Keratinocyte (primary cell): ENCODE data around the gene GMFB. TPM values are rescaled to one million over a fixed set of nuclear protein-coding genes. Genes with fewer than 3 reads are reported as not detected.
"Not testable (repeated sequence)": the region's sequence is repeated elsewhere in the genome, so short reads cannot be mapped to it uniquely, and the experiment has no call there.

ENCODE experiments used
- DNase-seq: peaks from one replicate; pipeline ENCODE4 v3.0.0-alpha.2; 2011; ENCODE audit warnings: low read depth, missing footprints, low spot score
- FAIRE-seq: peaks from 2 replicates; lab custom pipeline; 2011; peaks lifted over from hg19 to GRCh38; lab: Jason Lieb, UNC
- H2AFZ ChIP-seq: 2 replicates; pipeline ENCODE4 v1.6.0; 2012; ENCODE audit warnings: low read length, control low read depth, inconsistent platforms; ENCODE audit not compliant: control insufficient read depth
- H3K27ac ChIP-seq: 2 replicates; pipeline ENCODE4 v1.5.1; 2011; ENCODE audit warnings: low read length; ENCODE audit not compliant: control insufficient read depth, insufficient read depth
- H3K27me3 ChIP-seq: 3 replicates; pipeline ENCODE4 v1.6.0; 2011; ENCODE audit warnings: low read length; ENCODE audit not compliant: control insufficient read depth, insufficient read depth; ENCODE audit errors: extremely low read depth
- H3K36me3 ChIP-seq, 2 experiments: 2 replicates in 1 of 2; 3 replicates in 1 of 2; pipeline ENCODE4 v1.5.1; 2011; ENCODE audit warnings: low read length in 2 of 2, mild to moderate bottlenecking in 1 of 2; ENCODE audit not compliant: control insufficient read depth in 2 of 2, insufficient read depth in 2 of 2; ENCODE audit errors: extremely low read depth in 1 of 2
- H3K4me1 ChIP-seq: 3 replicates; pipeline ENCODE4 v1.5.1; 2011; ENCODE audit warnings: low read length; ENCODE audit not compliant: control insufficient read depth, insufficient read depth; ENCODE audit errors: extremely low read depth
- H3K4me2 ChIP-seq: 3 replicates; pipeline ENCODE4 v1.6.0; 2011; ENCODE audit warnings: low read depth, low read length; ENCODE audit not compliant: control insufficient read depth, insufficient read depth; ENCODE audit errors: extremely low read depth
- H3K4me3 ChIP-seq, 3 experiments: fragments of 200-600 bp in 1 of 3; sonication (generic) in 1 of 3; 2 replicates in 2 of 3; 3 replicates in 1 of 3; pipeline ENCODE4 v1.5.1; 2011 to 2016; ENCODE audit warnings: low read length in 3 of 3, mild to moderate bottlenecking in 3 of 3, control low read depth in 2 of 3, inconsistent platforms in 1 of 3, low read depth in 1 of 3, mixed read lengths in 1 of 3, mixed run types in 1 of 3, moderate library complexity in 1 of 3; ENCODE audit not compliant: control insufficient read depth in 2 of 3, insufficient read depth in 2 of 3; ENCODE audit errors: extremely low read depth in 1 of 3
- H3K79me2 ChIP-seq: 2 replicates; pipeline ENCODE4 v1.6.0; 2012; ENCODE audit warnings: low read length; ENCODE audit not compliant: control insufficient read depth, insufficient read depth
- H3K9ac ChIP-seq: 3 replicates; pipeline ENCODE4 v1.6.0; 2011; ENCODE audit warnings: low read length; ENCODE audit not compliant: control insufficient read depth, insufficient read depth; ENCODE audit errors: extremely low read depth
- H3K9me1 ChIP-seq: 3 replicates; pipeline ENCODE4 v1.6.0; 2011; ENCODE audit warnings: low read length; ENCODE audit not compliant: control insufficient read depth, insufficient read depth; ENCODE audit errors: extremely low read depth
- H3K9me3 ChIP-seq: 2 replicates; pipeline ENCODE4 v1.5.1; 2012; ENCODE audit warnings: low read depth, low read length; ENCODE audit not compliant: control insufficient read depth
- H4K20me1 ChIP-seq: 3 replicates; pipeline ENCODE4 v1.6.0; 2011; ENCODE audit warnings: low read length; ENCODE audit not compliant: control insufficient read depth, insufficient read depth; ENCODE audit errors: extremely low read depth
- EZH2 ChIP-seq: IDR thresholded peaks from one replicate; pipeline ENCODE4 v1.6.1; 2012; ENCODE audit warnings: inconsistent platforms, mild to moderate bottlenecking, low read length, moderate library complexity
- dilution Hi-C: fragments of 300-500 bp; cut with MboI; formaldehyde crosslinking; loops from one replicate; pipeline ENCODE4 v1.7.0; 2020; ENCODE audit warnings: low sequenced_read_pairs; ENCODE audit not compliant: extremely low pct_ligation_motif_present
- polyA plus RNA-seq, 5 experiments: library from polyadenylated mRNA; depleted of rRNA in 3 of 5; stranded (reverse) in 3 of 5; stranded (forward) in 1 of 5; unstranded in 1 of 5; fragments of >200 nt; gene quantifications; 1 replicate in 1 of 5; 2 replicates in 3 of 5; 3 replicates in 1 of 5; pipeline versions ENCODE4 v1.2.1 to v1.2.3, GENCODE V29; 2011 to 2012; ENCODE audit warnings: missing spikeins in 2 of 5, low read depth in 1 of 5, low replicate concordance in 1 of 5
- TF ChIP-seq, protein P1 (sequence below), 3 experiments: IDR thresholded peaks in 1 of 3; conservative IDR thresholded peaks in 1 of 3; optimal IDR thresholded peaks in 1 of 3; 2 replicates in 2 of 3; 3 replicates in 1 of 3; pipeline versions ENCODE3 to v1.5.1; 2011; ENCODE audit warnings: low read length in 3 of 3, mild to moderate bottlenecking in 3 of 3, moderate library complexity in 2 of 3, control low read depth in 1 of 3, inconsistent platforms in 1 of 3; ENCODE audit not compliant: insufficient read depth in 2 of 3; ENCODE audit errors: extremely low read depth in 1 of 3

The GMFB gene
- polyA plus RNA-seq, 1 donor (not counting 4 experiments of a cell fraction or from before 2014, with no cell fraction given): 50.5 TPM

- no peaks in the 10 kb centered on the region for H3K79me2 ChIP-seq
- dilution Hi-C loops: no loop called here
- H4K20me1 ChIP-seq: no peaks in the 10 kb centered on the region
- H3K4me2 ChIP-seq: no peak overlapping the region
- H3K9me1 ChIP-seq: no peaks in the 10 kb centered on the region
- no peaks in the 10 kb centered on the region for H3K9me3 ChIP-seq
- H3K36me3 ChIP-seq: no peaks in the 10 kb centered on the region
- FAIRE-seq (no peak), DNase-seq (no peak)
- no peak for TF ChIP-seq EZH2
- TF ChIP-seq, protein P1, sequence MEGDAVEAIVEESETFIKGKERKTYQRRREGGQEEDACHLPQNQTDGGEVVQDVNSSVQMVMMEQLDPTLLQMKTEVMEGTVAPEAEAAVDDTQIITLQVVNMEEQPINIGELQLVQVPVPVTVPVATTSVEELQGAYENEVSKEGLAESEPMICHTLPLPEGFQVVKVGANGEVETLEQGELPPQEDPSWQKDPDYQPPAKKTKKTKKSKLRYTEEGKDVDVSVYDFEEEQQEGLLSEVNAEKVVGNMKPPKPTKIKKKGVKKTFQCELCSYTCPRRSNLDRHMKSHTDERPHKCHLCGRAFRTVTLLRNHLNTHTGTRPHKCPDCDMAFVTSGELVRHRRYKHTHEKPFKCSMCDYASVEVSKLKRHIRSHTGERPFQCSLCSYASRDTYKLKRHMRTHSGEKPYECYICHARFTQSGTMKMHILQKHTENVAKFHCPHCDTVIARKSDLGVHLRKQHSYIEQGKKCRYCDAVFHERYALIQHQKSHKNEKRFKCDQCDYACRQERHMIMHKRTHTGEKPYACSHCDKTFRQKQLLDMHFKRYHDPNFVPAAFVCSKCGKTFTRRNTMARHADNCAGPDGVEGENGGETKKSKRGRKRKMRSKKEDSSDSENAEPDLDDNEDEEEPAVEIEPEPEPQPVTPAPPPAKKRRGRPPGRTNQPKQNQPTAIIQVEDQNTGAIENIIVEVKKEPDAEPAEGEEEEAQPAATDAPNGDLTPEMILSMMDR (optimal IDR thresholded peaks at IDR 0.05 in 1 of 3, IDR thresholded peaks at IDR 0.05 in 1 of 3, conservative IDR thresholded peaks at IDR 0.05 in 1 of 3; ENCODE audit: extremely low read depth in 1 of 3, insufficient read depth in 2 of 3, low read length in 3 of 3): no peak
- no peaks in the 10 kb centered on the region for H3K4me1 ChIP-seq
- no peak overlapping the region for H3K27ac ChIP-seq
- H3K27me3 ChIP-seq: no peaks in the 10 kb centered on the region
- no peak overlapping the region for H3K4me3 ChIP-seq
- no peak overlapping the region for H3K9ac ChIP-seq
- no peak overlapping the region for H2AFZ ChIP-seq
These were observed 29.7 kb downstream of the GMFB start for GRCh38 chr14:54459106-54459505.

DNA sequence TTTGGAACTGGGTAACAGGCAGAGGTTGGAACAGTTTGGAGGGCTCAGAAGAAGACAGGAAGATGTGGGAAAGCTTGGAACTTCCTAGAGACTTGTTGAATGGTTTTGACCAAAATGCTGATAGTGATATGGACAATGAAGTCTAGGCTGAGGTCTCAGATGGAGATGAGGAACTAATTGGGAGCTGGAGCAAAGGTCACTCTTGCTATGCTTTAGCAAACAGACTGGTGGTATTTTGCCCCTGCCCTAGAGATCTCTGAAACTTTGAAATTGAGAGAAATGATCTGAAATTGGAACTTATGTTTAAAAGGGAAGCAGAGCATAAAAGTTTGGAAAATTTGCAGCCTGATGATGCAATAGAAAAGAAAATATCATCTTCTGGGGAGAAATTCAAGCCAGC is 30.2 kb downstream of the GMFB start:
- H3K9me1 ChIP-seq, DNase-seq, H3K4me1 ChIP-seq, H3K27me3 ChIP-seq, H3K9me3 ChIP-seq, FAIRE-seq, H4K20me1 ChIP-seq, H3K27ac ChIP-seq, H3K9ac ChIP-seq, dilution Hi-C loops, H3K79me2 ChIP-seq, H3K36me3 ChIP-seq, H2AFZ ChIP-seq, H3K4me3 ChIP-seq, H3K4me2 ChIP-seq: not testable (repeated sequence)

- DNase-seq: no peak
These were observed 31.2 kb downstream of the GMFB start for GRCh38 chr14:54457609-54457996.

More at GRCh38 chr14:54457609-54457996, 31.2 kb downstream of the GMFB start:
- TF ChIP-seq, protein P1 (optimal IDR thresholded peaks at IDR 0.05 in 1 of 3, IDR thresholded peaks at IDR 0.05 in 1 of 3, conservative IDR thresholded peaks at IDR 0.05 in 1 of 3; ENCODE audit: extremely low read depth in 1 of 3, insufficient read depth in 2 of 3, low read length in 3 of 3): no peak
- no peak for TF ChIP-seq EZH2
- dilution Hi-C loops: no loop called here
- H3K27me3 ChIP-seq: no peaks in the 10 kb centered on the region
- no peaks in the 10 kb centered on the region for H3K79me2 ChIP-seq
- no peaks in the 10 kb centered on the region for H4K20me1 ChIP-seq
- peaks cover 7% of the 10 kb centered on the region for H3K4me1 ChIP-seq
- H3K27ac ChIP-seq: no peak overlapping the region
- no peaks in the 10 kb centered on the region for H3K9me1 ChIP-seq
- H3K4me3 ChIP-seq: no peak overlapping the region
- no peaks in the 10 kb centered on the region for H3K9me3 ChIP-seq
- FAIRE-seq: no peak
- no peak overlapping the region for H3K9ac ChIP-seq
- H3K4me2 ChIP-seq: no peak overlapping the region
- H3K36me3 ChIP-seq: no peaks in the 10 kb centered on the region
- no peak overlapping the region for H2AFZ ChIP-seq
